Measurements from ENCODE around the gene GRID2. TPM values are rescaled to one million over a fixed set of nuclear protein-coding genes. Genes with fewer than 3 reads are reported as not detected.
"Not testable (repeated sequence)": the region's sequence is repeated elsewhere in the genome, so short reads cannot be mapped to it uniquely, and the experiment has no call there.

GRID2 gene
- total and polyA plus RNA-seq, 8 donors: 0.39 TPM; not detected in 7

DNA sequence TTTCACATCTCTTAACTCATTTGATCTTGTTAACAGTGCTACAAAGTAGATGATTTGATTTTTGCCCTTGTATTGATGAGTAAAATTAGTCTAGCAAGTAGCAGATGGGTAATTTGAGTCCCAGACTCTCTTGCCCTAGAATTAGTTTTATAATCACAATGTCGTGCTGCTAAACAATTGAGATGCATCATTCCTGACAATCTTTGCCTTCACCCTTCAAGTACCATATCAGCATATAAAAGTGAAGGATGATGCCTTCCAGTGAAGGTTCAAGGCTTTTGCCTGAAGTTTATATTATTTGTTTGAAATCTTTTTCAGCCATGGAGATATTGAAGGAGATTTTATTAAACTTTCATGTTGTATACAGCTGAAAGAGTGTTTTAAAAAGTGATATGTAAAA is 141.4 kb downstream of the GRID2 start:
- Histone ChIP-seq H3K4me3 (no peak overlapping the region), H3K36me3 (no peaks in the 10 kb centered on the region), H3K9me3 (no peaks in the 10 kb centered on the region), H3K4me1 (no peaks in the 10 kb centered on the region), H3K27ac (no peak overlapping the region), H3K27me3 (no peaks in the 10 kb centered on the region)
- ATAC-seq (no peak), DNase-seq (no peak), FAIRE-seq (no peak)
- intact Hi-C loops (cut with DNase I): no loop called here
- TF ChIP-seq, protein P1, sequence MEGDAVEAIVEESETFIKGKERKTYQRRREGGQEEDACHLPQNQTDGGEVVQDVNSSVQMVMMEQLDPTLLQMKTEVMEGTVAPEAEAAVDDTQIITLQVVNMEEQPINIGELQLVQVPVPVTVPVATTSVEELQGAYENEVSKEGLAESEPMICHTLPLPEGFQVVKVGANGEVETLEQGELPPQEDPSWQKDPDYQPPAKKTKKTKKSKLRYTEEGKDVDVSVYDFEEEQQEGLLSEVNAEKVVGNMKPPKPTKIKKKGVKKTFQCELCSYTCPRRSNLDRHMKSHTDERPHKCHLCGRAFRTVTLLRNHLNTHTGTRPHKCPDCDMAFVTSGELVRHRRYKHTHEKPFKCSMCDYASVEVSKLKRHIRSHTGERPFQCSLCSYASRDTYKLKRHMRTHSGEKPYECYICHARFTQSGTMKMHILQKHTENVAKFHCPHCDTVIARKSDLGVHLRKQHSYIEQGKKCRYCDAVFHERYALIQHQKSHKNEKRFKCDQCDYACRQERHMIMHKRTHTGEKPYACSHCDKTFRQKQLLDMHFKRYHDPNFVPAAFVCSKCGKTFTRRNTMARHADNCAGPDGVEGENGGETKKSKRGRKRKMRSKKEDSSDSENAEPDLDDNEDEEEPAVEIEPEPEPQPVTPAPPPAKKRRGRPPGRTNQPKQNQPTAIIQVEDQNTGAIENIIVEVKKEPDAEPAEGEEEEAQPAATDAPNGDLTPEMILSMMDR (IDR thresholded peaks at IDR 0.05): no peak
- 60 to 68% methylated on average over 1 of the region's 1 CpG for WGBS, 2 donors

DNA sequence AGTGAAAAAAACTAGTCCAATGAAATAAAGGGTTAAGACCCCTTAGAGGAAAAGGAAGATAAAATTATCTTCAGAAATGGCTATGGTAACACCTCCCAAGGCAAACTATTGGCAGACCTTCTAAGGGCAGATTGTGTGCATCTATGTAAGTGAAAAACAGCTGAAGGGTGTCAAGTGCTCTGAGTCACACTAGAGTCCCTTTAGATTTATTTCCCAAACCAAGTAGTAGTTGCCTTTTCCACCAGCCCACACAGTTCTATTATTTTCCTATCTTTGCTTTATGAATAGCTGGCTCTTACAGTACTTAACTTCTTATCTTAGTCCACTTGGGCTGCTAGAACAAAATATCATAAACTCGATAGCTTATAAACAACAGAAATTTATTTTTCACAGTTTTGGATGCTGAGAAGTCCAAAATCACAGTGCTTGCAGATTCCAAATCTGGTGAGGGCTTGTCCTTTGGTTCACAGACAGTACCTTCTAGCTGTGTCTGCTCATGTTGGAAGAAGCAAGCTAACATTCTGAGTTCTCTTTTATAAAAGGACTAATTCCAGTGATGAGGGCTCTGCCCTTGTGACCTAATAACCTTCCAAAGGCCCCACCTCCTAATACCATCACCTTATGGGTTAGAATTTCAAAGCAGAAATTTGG is 143.6 kb downstream of the GRID2 start:
- no peak for ATAC-seq
- no peak for FAIRE-seq

DNA sequence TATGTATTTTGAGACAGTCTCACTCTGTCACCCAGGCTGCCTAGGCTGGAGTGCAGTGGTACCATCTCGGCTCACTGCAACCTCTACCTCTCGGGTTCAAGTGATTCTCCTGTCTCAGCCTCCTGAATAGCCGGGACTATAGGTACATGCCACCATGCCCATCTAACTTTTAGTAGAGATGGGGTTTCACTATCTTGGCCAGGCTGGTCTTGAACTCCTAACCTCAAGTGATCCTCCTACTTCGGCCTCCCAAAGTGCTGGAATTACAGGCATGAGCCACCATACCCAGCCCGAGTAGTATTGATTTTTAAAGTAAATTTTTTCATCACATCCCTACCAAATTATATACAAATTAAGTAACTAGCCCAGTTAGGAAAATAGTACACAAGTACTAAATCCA is 144.4 kb downstream of the GRID2 start:
- H3K27ac ChIP-seq; intact Hi-C loops (cut with DNase I); ATAC-seq; FAIRE-seq; H3K4me1 ChIP-seq; H3K9me3 ChIP-seq; DNase-seq; H3K27me3 ChIP-seq; H3K4me3 ChIP-seq; H3K36me3 ChIP-seq: not testable (repeated sequence)
- WGBS, 2 donors: 93 to 94% methylated on average over 5 of the region's 5 CpGs

More for the DNA sequence above, 143.6 kb downstream of the GRID2 start:
- Histone ChIP-seq H3K4me1 (no peaks in the 10 kb centered on the region), H3K27ac (no peak overlapping the region), H3K9me3 (no peaks in the 10 kb centered on the region), H3K36me3 (no peaks in the 10 kb centered on the region), H3K4me3 (no peak overlapping the region), H3K27me3 (no peaks in the 10 kb centered on the region)
- WGBS, 2 donors: 37 to 47% methylated on average over 1 of the region's 1 CpG
- intact Hi-C loops (cut with DNase I): no loop called here
- no peak for DNase-seq
- TF ChIP-seq, protein P1 (IDR thresholded peaks at IDR 0.05): no peak

DNA sequence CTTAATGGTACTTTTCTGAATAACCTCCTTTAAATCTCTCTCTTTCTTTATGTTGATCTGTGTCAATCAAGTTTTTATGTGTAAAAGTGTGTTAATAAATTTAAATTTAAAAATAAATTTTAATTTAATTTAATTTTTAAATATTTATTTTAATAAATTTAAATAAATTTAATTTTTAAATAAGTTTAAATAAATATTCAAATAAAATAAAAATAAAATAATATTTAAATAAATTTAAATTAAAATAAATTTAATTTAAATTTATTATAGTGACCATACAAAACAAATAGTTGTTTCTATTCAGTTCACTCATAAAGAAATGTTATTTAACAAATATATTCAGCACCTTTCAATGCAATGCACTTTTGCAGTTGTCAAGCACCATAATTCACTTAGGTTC is 146.9 kb downstream of the GRID2 start:
- ATAC-seq (no peak), DNase-seq (no peak), FAIRE-seq (peak; percentile 98)
- Histone ChIP-seq H3K4me3 (no peak overlapping the region), H3K4me1 (no peaks in the 10 kb centered on the region), H3K27ac (no peak overlapping the region), H3K36me3 (no peaks in the 10 kb centered on the region), H3K9me3 (no peaks in the 10 kb centered on the region), H3K27me3 (no peaks in the 10 kb centered on the region)
- TF ChIP-seq, protein P1 (IDR thresholded peaks at IDR 0.05): no peak
- intact Hi-C loops (cut with DNase I): no loop called here

DNA sequence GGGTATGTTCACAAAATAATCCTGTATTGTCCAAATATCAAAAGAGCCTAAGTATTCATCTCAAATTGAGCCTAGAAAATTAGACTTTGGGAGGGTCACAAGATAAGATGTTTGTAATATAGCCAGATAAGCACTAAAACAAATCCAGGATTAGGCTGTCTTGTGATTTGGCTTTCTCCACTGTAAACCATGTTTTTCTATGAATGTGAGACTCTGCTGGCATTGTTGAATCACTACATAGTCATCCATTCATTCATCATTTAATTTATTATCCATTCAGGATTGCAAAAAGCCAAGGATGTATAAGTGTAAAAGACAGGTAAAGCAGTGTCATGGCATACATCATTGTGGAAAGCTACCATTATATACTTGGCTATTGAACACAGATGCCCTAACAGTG is 148.0 kb downstream of the GRID2 start:
- FAIRE-seq (no peak), ATAC-seq (no peak), DNase-seq (no peak)
- Histone ChIP-seq H3K36me3 (no peaks in the 10 kb centered on the region), H3K27ac (no peak overlapping the region), H3K27me3 (no peaks in the 10 kb centered on the region), H3K4me1 (no peaks in the 10 kb centered on the region), H3K4me3 (no peak overlapping the region), H3K9me3 (no peaks in the 10 kb centered on the region)
- TF ChIP-seq, protein P1 (IDR thresholded peaks at IDR 0.05): no peak
- intact Hi-C loops (cut with DNase I): no loop called here

DNA sequence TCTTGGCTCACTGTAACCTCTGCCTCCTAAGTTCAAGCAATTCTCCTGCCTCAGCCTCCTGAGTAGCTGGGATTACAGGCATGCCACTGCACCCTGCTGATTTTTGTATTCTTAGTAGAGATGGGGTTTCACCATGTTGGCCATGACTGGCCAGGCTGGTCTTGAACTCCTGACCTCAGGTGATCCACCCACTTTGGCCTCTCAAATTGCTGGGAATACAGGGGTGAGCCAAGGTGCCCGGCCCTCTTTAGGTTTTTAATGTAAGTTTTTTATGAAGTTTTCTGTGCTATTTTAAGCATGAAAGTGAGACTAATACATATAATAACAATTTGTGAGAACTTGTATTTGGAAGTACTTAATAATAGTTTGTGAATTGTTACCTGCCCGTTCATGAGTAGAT is 148.6 kb downstream of the GRID2 start:
- H3K27me3 ChIP-seq; intact Hi-C loops (cut with DNase I); H3K36me3 ChIP-seq; ATAC-seq; FAIRE-seq; H3K27ac ChIP-seq; H3K9me3 ChIP-seq; H3K4me1 ChIP-seq; H3K4me3 ChIP-seq; DNase-seq: not testable (repeated sequence)
- 77 to 88% methylated on average over 2 of the region's 2 CpGs for WGBS, 2 donors
